HUES48 (cell line): ENCODE data around the gene MOXD1.
"Not testable (repeated sequence)": the region's sequence is repeated elsewhere in the genome, so short reads cannot be mapped to it uniquely, and the experiment has no call there.

Experiments used
- H3K27ac ChIP-seq: one replicate; pipeline ENCODE4 v1.7.0; 2013; ENCODE audit warnings: low read depth, low read length, inconsistent platforms
- H3K27me3 ChIP-seq: 2 replicates; pipeline ENCODE4 v1.6.1; 2013; ENCODE audit warnings: mild to moderate bottlenecking, low read length; ENCODE audit not compliant: control insufficient read depth, insufficient read depth
- H3K36me3 ChIP-seq: 2 replicates; pipeline ENCODE4 v1.6.1; 2013; ENCODE audit warnings: low read length; ENCODE audit not compliant: control insufficient read depth, insufficient read depth
- H3K4me1 ChIP-seq: 2 replicates; pipeline ENCODE4 v1.6.1; 2013; ENCODE audit warnings: mild to moderate bottlenecking, low read length; ENCODE audit not compliant: control insufficient read depth, insufficient read depth
- H3K4me3 ChIP-seq: 2 replicates; pipeline ENCODE4 v1.5.1; 2013; ENCODE audit warnings: mild to moderate bottlenecking, low read depth, low read length
- H3K9ac ChIP-seq: 2 replicates; pipeline ENCODE4 v1.6.1; 2013; ENCODE audit warnings: mild to moderate bottlenecking, low read depth, low read length, moderate library complexity
- H3K9me3 ChIP-seq: 2 replicates; pipeline ENCODE4 v1.6.1; 2013; ENCODE audit warnings: low read length; ENCODE audit not compliant: control insufficient read depth, insufficient read depth

The MOXD1 gene

DNA sequence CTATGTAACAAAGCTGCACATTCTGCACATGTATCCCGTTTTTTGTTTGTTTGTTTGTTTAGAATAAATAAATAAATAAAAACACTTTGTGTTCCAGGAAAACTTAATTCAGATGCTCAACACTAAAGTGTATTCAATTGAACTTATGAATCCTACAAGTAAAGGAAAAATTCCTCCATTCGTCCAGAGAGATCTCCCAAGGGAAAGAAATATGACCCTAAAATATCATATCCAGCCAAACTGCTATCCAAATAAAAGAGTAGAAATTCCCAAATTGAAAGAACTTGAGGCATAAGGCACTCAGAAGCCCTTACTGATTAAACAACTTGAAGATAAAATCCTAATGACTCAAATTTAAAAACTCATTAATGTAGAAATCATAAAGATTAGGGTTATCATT is 90.4 kb downstream of the MOXD1 start:
- H3K4me1 ChIP-seq = no peaks in the 10 kb centered on the region
- no peaks in the 10 kb centered on the region for H3K27me3 ChIP-seq
- H3K36me3 ChIP-seq = no peaks in the 10 kb centered on the region
- H3K4me3 ChIP-seq = no peak overlapping the region
- H3K27ac ChIP-seq = no peak overlapping the region
- no peak overlapping the region for H3K9ac ChIP-seq
- no peaks in the 10 kb centered on the region for H3K9me3 ChIP-seq

DNA sequence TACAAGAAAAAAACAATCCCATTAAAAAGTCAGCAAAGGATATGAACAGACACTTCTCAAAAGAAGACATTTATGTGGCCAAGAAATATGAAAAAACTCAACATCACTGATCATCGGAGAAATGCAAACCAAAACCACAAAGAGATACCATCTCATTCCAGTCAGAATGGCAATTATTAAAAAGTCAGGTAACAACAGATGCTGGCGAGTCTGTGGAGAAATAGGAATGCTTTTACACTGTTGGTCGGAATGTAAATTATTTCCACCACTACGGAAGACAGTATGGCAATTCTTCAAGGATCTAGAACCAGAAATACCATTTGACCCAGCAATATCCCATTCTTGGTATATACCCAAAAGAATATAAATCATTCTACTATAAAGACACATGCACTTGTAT is 91.1 kb downstream of the MOXD1 start:
- not testable (repeated sequence) for H3K4me1 ChIP-seq, H3K36me3 ChIP-seq, H3K27ac ChIP-seq, H3K27me3 ChIP-seq, H3K4me3 ChIP-seq, H3K9ac ChIP-seq, H3K9me3 ChIP-seq

DNA sequence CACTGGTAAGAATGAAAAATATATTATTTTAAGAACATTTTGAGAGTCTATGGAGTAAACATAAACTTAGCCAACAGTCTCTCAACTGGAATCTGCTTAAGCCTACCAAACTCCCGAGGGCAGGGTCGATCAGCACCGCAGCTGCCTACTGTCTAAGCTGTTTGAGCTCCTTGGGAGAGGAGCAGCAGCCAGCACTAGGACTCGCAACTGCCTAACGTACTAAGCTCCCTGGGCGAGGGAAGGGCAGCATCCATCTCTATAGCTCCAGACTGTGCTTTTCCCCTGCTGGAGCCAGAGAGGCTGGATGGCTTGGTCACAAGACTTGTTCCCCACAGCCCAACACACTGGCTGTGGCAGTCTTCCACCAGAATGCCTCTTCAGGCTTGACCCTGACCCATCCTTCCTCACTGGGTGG is 96.4 kb downstream of the MOXD1 start:
- Histone ChIP-seq H3K9ac (no peak overlapping the region), H3K4me3 (no peak overlapping the region), H3K27me3 (no peaks in the 10 kb centered on the region), H3K36me3 (no peaks in the 10 kb centered on the region), H3K9me3 (no peaks in the 10 kb centered on the region), H3K4me1 (no peaks in the 10 kb centered on the region), H3K27ac (no peak overlapping the region)

DNA sequence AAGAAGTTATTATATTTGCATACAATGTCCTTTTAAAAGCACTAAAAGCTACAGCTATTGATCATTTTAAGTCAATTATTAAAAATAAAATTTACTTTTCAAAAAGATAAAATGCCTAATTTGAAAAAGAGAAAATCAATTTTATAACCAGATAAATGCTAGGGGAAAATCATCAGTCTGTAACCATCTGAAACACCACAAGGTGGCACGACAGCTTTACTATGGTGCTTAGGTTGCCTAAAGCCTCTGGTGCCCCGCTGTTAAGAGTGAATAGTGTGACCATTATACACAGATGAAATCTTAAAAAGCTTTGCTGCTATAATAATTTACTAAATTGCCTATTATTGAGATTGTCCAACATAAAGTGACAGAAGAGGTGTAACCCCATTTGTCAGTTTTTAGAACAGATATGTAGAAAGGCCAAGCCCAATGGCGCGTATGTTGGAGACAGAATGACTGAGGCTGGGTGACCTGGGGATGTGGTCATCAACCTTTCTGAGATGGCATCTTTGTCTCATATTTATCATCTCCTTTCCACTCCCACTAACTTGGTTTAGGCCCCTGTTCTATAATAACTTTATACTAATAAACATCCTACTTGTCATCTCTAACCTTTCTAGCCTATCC is 100.8 kb downstream of the MOXD1 start:
- H3K4me1 ChIP-seq = no peaks in the 10 kb centered on the region
- H3K9me3 ChIP-seq = no peaks in the 10 kb centered on the region
- H3K27me3 ChIP-seq = no peaks in the 10 kb centered on the region
- no peak overlapping the region for H3K4me3 ChIP-seq
- no peaks in the 10 kb centered on the region for H3K36me3 ChIP-seq
- no peak overlapping the region for H3K9ac ChIP-seq
- H3K27ac ChIP-seq = no peak overlapping the region

DNA sequence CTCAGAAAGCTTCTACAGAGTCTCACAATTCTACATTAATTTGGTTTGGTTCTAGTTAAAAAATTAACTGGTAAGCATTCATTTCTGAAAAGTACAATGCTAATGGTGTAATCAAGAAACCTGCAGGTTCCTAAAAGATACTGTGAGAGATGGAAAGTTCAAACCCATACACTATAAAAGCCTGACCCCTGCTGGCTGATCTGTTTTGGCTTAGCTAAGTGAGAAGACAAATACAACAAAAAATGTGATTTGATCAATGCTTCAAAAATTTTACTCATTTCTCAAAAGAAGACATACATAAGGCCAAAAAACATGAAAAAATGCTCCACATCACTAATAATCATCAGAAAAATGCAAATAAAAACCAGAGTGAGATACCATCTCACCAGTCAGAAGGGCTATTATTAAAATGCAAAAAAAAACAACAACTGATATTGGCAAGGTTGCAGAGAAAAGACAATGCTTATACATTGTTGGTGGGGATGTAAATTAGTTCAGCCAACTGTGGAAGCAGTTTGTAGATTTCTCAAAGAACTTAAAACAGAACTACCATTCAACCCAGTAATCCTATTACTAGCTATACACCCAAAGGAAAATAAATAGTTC is 102.8 kb downstream of the MOXD1 start:
- Histone ChIP-seq H3K36me3 (no peaks in the 10 kb centered on the region), H3K9ac (no peak overlapping the region), H3K27me3 (no peaks in the 10 kb centered on the region), H3K27ac (no peak overlapping the region), H3K4me1 (no peaks in the 10 kb centered on the region), H3K4me3 (no peak overlapping the region), H3K9me3 (no peaks in the 10 kb centered on the region)

DNA sequence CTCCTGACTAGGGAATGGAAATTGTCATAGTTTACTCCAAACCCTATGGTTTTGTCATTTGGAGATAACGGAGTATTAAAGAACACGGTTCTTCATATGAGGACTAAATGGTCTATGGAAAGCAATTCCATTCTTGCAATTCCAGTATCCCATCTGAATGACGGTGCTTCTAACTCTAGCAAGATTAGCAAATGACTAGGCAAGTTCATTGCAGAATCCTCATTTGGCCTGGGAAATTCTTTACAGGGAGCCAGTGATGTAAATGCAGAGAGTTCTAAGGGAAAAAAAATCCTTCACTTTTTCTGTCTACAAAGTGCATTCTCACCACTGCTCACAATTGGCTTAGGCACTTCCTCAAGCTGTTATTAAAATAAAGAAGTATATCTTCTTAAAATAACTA is 111.5 kb downstream of the MOXD1 start:
- Histone ChIP-seq H3K4me3 (no peak overlapping the region), H3K27ac (no peak overlapping the region), H3K27me3 (no peaks in the 10 kb centered on the region), H3K9ac (no peak overlapping the region), H3K4me1 (peaks cover 7% of the 10 kb centered on the region; the same call in 1 of the 2 replicates), H3K36me3 (no peaks in the 10 kb centered on the region), H3K9me3 (no peaks in the 10 kb centered on the region)

DNA sequence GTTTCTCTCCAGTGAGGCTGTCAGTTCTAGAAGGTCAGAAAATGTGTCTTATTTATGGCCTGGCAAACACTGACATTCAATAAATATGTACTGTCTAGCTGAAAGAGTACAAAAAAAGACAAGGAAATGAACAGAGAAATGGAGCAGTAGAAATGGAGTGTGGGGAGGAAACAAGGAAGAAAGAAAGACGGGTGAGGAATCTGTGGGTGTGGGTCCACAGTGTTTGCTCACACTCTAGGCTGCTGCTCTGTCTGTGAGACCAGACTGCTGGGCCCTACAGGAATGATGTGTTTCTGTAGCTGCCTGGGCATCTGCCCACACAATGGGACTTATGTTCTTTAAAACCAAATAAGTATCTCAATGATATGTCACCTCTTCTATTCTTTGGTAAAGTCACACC is 114.2 kb downstream of the MOXD1 start:
- H3K9me3 ChIP-seq = no peaks in the 10 kb centered on the region
- H3K4me3 ChIP-seq = no peak overlapping the region
- no peaks in the 10 kb centered on the region for H3K36me3 ChIP-seq
- H3K4me1 ChIP-seq = peaks cover 7% of the 10 kb centered on the region; the same call in 1 of the 2 replicates
- no peak overlapping the region for H3K27ac ChIP-seq
- no peaks in the 10 kb centered on the region for H3K27me3 ChIP-seq
- no peak overlapping the region for H3K9ac ChIP-seq

DNA sequence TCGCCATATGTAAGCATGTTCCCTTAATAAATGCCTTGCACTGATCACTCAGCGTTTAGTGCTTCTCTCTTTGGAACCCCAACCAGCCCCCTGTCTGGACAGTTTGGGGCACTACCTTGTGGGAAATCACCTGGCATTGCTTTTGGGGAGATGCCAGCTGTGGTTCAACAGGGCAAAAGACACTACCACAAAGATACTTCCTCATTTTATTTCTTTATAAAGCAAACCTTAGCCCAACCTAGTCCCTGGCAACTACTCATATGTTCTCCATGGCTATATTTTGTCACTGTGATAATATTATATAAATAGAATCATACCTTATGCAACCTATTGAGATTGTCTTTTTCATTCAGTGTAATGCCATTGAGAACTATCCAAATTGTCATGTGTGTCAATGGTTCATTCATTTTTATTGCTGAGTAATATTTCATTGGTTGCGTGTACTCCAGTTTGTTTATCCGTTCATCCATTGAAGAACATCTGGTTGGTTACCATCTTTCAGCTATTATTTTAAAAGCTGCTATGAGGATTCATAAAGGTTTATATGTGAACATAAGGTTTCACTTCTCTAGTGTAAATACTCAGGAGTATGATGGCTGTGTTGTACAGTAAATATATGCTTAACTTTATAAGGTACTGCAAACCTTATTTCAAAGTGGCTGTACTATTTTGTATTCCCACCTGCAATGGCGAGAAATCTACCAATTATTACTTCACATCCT is 114.8 kb downstream of the MOXD1 start:
- H3K4me1 ChIP-seq = peaks cover 7% of the 10 kb centered on the region; the same call in 1 of the 2 replicates
- no peaks in the 10 kb centered on the region for H3K9me3 ChIP-seq
- no peaks in the 10 kb centered on the region for H3K36me3 ChIP-seq
- no peaks in the 10 kb centered on the region for H3K27me3 ChIP-seq
- H3K9ac ChIP-seq = no peak overlapping the region
- H3K27ac ChIP-seq = no peak overlapping the region
- no peak overlapping the region for H3K4me3 ChIP-seq

DNA sequence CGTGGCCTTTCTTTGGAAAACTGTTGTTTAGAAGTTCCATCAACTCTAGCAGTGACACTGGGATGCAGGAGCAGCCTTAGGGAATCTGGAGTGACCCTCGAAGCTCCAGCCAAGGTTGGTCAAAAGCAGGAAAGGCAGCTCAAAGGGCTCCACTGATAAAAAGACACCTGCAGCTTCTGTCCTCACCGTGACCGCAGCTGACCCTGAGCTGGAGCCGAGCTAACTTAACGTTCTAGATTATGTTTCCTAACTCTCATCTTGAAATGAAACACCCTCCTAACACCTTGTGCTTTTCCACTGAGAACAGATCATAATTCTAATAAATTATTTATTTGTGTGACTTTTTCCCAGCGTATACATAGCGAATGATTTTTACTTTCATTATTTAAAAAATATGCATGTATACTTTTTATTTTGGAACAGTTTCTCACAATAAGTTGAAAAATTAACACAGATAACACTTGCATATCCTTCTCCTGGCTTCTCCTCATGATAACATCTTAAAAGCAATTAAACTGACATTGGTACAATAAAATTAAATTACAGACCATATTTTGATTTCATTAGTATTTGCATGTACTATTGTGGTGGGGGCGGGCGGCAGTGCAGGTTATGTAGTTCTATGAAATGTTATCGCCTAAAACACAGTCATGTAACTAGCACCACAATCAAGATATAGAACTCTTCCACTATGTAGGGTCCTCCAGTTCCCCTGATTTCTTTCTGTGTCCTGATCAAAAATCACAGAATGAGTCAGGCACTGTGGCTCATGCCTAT is 116.1 kb downstream of the MOXD1 start:
- Histone ChIP-seq H3K36me3 (no peaks in the 10 kb centered on the region), H3K27ac (no peak overlapping the region), H3K4me1 (peaks cover 6% of the 10 kb centered on the region; the same call in 1 of the 2 replicates), H3K4me3 (no peak overlapping the region), H3K27me3 (no peaks in the 10 kb centered on the region), H3K9me3 (no peaks in the 10 kb centered on the region), H3K9ac (no peak overlapping the region)

DNA sequence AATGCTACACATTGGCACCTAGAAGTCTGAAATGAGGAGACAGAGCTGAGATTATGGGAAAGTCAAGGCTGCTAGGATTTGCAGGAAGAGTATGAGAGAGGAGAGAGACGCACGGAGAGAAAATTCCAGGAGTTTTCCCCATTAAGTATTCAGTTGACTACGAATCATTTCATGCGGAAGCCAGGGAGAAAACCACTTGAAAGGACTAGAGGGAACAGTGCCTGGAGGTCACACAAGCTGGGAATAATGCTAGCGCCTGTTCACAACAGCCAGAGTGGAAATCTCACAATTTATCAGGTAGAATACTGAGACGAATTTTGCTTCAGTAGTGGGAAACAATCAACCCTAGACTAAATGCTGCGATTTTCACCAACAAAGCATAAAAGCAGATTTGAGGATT is 118.6 kb downstream of the MOXD1 start:
- H3K4me1 ChIP-seq = no peaks in the 10 kb centered on the region
- no peaks in the 10 kb centered on the region for H3K36me3 ChIP-seq
- H3K4me3 ChIP-seq = no peak overlapping the region
- H3K27ac ChIP-seq = no peak overlapping the region
- no peaks in the 10 kb centered on the region for H3K27me3 ChIP-seq
- no peaks in the 10 kb centered on the region for H3K9me3 ChIP-seq
- H3K9ac ChIP-seq = no peak overlapping the region

DNA sequence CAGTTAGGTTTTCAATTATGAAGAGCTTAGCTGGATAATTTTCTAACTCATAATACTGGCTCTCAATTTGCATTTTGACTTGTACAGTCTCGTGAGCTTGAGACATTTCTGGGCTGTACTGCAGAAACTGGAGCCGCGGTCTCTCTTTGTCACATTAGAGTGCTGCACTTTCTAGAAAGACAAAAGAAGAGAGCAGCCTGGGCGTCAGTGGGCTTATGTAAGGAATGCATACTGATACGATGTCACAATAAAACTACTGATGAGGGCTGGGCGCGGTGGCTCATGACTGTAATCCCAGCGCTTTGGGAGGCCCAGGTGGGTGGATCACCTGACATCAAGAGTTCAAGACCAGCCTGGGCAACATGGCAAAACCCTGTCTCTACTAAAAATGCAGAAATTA is 120.8 kb downstream of the MOXD1 start:
- Histone ChIP-seq H3K9me3 (no peaks in the 10 kb centered on the region), H3K27me3 (no peaks in the 10 kb centered on the region), H3K4me1 (no peaks in the 10 kb centered on the region), H3K4me3 (no peak overlapping the region), H3K27ac (no peak overlapping the region), H3K36me3 (no peaks in the 10 kb centered on the region), H3K9ac (no peak overlapping the region)
